ENCODE results near the gene UBR4. TPM values are rescaled to one million over a fixed set of nuclear protein-coding genes. Genes with fewer than 3 reads are reported as not detected.
A peak's percentile ranks its signal among the peaks of the same experiment; 100 is the strongest.

The UBR4 gene
- total RNA-seq, 1 donor from 2014 or later = 108 TPM

DNA sequence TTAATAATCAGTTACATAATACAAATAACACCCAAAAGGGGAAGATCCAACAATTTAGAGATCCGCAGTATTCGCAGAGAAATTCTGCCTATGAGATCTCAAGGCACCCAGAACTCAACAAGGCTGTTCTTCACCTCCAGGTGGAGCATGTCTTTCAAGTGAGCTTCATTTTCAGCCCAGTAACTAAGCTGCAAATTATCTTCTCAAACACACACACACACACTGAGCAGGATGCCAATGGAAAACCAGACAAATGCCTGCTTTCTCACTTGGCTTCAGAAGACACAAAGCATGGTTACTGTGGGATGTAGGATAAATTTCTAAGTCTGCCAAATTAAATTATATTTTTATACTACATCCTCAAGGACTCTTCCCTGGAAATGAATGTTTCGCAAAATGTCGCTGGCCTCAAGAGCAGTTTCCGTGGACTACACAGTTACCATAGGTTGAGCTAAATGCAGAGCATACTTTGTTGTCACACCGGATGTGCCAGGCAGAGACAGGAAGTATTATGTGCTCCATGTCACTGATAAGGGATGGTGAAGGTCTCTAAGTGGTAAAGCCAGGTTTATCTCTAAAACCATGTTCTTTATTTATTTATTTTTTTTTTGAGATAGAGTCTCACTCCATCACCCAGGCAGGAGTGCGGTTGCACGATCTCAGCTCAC is 30.3 kb downstream of the UBR4 start:
- Mint-ChIP-seq H3K27ac (no peak overlapping the region), H3K36me3 (peaks cover 25% of the 10 kb centered on the region), H3K4me3 (no peak overlapping the region), H3K27me3 (no peaks in the 10 kb centered on the region), H3K4me1 (ENCODE audit: unreplicated experiment) (no peaks in the 10 kb centered on the region), H3K9me3 (no peaks in the 10 kb centered on the region)
- no peak for DNase-seq (ENCODE audit: extremely low spot score, unreplicated experiment)
- TF ChIP-seq, protein P1, sequence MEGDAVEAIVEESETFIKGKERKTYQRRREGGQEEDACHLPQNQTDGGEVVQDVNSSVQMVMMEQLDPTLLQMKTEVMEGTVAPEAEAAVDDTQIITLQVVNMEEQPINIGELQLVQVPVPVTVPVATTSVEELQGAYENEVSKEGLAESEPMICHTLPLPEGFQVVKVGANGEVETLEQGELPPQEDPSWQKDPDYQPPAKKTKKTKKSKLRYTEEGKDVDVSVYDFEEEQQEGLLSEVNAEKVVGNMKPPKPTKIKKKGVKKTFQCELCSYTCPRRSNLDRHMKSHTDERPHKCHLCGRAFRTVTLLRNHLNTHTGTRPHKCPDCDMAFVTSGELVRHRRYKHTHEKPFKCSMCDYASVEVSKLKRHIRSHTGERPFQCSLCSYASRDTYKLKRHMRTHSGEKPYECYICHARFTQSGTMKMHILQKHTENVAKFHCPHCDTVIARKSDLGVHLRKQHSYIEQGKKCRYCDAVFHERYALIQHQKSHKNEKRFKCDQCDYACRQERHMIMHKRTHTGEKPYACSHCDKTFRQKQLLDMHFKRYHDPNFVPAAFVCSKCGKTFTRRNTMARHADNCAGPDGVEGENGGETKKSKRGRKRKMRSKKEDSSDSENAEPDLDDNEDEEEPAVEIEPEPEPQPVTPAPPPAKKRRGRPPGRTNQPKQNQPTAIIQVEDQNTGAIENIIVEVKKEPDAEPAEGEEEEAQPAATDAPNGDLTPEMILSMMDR (conservative IDR thresholded peaks at IDR 0.05) = peak; percentile 59

DNA sequence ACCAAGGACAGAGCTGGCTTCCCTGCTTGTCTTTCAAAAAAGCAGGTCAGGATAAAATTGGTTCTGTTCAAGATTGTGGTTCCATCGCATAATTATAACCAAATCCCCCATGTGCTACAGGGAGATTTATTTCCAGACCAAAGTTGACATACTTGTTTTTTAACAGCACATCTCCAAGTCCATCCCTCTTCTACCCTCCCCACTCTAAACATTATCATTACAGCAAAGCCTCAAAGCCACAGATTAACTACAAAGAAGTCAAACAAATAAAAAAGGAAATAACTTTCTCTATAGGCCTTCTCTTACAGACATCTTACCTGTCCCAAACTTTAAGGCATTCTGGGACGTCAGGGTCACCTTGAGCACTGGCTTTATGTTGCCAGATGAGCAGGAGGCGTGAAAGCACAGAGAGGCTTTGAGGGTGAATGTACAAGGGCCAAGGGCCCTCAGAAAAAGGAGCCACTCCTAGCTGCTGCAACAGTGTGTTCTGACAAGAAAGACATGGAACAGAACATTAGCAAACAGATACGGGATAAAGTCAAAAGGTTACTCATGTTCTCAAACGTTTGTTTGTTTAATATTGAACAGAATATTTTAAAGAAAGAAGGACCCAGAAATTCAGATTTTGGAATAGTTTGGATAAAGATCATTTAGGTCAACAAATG is 31.2 kb downstream of the UBR4 start:
- no peaks in the 10 kb centered on the region for H3K4me1 Mint-ChIP-seq (ENCODE audit: unreplicated experiment)
- no peak overlapping the region for H3K27ac Mint-ChIP-seq
- H3K9me3 Mint-ChIP-seq = no peaks in the 10 kb centered on the region
- TF ChIP-seq, protein P1 (conservative IDR thresholded peaks at IDR 0.05) = no peak
- H3K36me3 Mint-ChIP-seq = peaks cover 21% of the 10 kb centered on the region
- no peak overlapping the region for H3K4me3 Mint-ChIP-seq
- no peak for DNase-seq (ENCODE audit: extremely low spot score, unreplicated experiment)
- H3K27me3 Mint-ChIP-seq = no peaks in the 10 kb centered on the region

DNA sequence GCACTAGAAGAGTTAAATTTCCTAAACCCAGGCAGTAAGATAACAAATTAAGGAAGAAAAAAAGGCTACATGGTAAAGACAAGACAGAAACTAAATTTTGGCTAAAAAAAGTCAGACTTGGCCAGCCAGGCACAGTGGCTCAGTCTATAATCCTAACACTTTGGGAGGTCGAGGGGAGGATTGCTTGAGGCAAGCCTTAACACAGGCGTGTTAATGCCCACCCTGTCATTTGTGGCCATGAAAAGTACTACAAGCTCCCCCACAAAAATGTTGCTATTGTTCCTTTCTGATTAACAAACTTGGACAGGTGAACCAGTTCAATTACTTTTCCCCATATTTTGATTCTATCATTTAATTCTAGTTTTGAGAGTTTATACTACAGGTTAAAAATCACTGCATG is 32.3 kb downstream of the UBR4 start:
- no peak for DNase-seq (ENCODE audit: extremely low spot score, unreplicated experiment)
- H3K4me3 Mint-ChIP-seq = no peak overlapping the region
- H3K27ac Mint-ChIP-seq = no peak overlapping the region
- TF ChIP-seq, protein P1 (conservative IDR thresholded peaks at IDR 0.05) = peak; percentile 21
- H3K4me1 Mint-ChIP-seq (ENCODE audit: unreplicated experiment) = no peaks in the 10 kb centered on the region
- no peaks in the 10 kb centered on the region for H3K27me3 Mint-ChIP-seq
- H3K36me3 Mint-ChIP-seq = peaks cover 21% of the 10 kb centered on the region
- H3K9me3 Mint-ChIP-seq = no peaks in the 10 kb centered on the region

DNA sequence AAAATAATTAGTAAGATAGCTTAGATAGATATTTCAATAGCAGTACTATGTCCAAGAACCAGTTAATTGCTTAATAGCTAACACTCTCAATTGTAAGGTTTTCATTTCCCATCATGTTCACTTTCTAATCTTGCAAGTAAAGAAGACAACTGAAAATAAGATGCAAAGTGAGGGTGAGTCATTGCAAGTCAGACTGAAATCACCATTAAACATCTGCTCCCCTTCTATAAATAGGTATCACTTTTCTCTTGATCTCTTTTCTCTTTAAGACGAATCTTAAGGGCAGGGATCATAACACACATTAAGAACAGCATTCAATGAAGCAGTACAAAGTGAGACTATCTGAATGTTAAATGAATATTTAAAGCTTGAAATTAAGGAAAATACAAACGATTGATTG is 40.4 kb downstream of the UBR4 start:
- Mint-ChIP-seq H3K36me3 (peaks cover 32% of the 10 kb centered on the region), H3K27me3 (no peaks in the 10 kb centered on the region), H3K4me3 (no peak overlapping the region), H3K4me1 (ENCODE audit: unreplicated experiment) (no peaks in the 10 kb centered on the region), H3K27ac (no peak overlapping the region), H3K9me3 (no peaks in the 10 kb centered on the region)
- TF ChIP-seq, protein P1 (conservative IDR thresholded peaks at IDR 0.05) = no peak
- no peak for DNase-seq (ENCODE audit: extremely low spot score, unreplicated experiment)

DNA sequence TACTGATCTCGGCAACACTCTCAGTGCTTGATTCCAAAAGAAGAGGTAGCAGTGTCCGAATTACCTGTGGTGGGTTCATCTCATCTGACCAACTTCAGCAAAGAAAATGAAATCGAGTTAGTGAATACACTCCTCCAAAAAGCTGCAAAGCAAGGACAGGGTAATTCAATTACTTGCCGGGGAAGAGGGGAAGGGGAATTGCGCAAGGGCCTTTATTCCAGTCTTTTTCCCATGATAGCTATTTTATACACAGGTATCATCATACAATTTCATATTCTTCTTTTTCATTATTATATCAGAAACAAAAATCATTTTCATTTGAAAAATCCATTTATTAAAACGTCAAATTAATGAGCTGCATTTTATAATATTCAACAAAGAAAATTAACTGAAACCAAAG is 42.9 kb downstream of the UBR4 start:
- Mint-ChIP-seq H3K4me1 (ENCODE audit: unreplicated experiment) (no peaks in the 10 kb centered on the region), H3K9me3 (no peaks in the 10 kb centered on the region), H3K36me3 (peaks cover 52% of the 10 kb centered on the region), H3K27ac (no peak overlapping the region), H3K4me3 (no peak overlapping the region), H3K27me3 (no peaks in the 10 kb centered on the region)
- TF ChIP-seq, protein P1 (conservative IDR thresholded peaks at IDR 0.05) = no peak
- no peak for DNase-seq (ENCODE audit: extremely low spot score, unreplicated experiment)

Data from type B pancreatic cell (in vitro differentiated cells).